SKM-1 (cell line): ENCODE measurements around the gene UNC5B.
"Not testable (repeated sequence)": the region's sequence is repeated elsewhere in the genome, so short reads cannot be mapped to it uniquely, and the experiment has no call there.

ENCODE experiments used
- DNase-seq: peaks from one replicate; lab custom pipeline; 2025; ENCODE audit not compliant: unreplicated experiment; lab: John Stamatoyannopoulos, UW

UNC5B gene

GRCh38 chr10:71295641-71296040, 83.3 kb downstream of the UNC5B start:
- no peak for DNase-seq

GRCh38 chr10:71296086-71296485, 83.7 kb downstream of the UNC5B start:
- no peak for DNase-seq

GRCh38 chr10:71296811-71297210, 84.4 kb downstream of the UNC5B start:
- DNase-seq, result not testable (repeated sequence)

- DNase-seq, result no peak
Measured at GRCh38 chr10:71297343-71297742, 85.0 kb downstream of the UNC5B start.

GRCh38 chr10:71299071-71299785, 86.9 kb downstream of the UNC5B start:
- no peak for DNase-seq

GRCh38 chr10:71300555-71301370, 88.4 kb downstream of the UNC5B start:
- DNase-seq, result no peak

GRCh38 chr10:71301371-71301916, 89.1 kb downstream of the UNC5B start:
- DNase-seq, result no peak

- DNase-seq, result no peak
Measured at GRCh38 chr10:71302451-71302850, 90.1 kb downstream of the UNC5B start.

GRCh38 chr10:71302874-71303568, 90.7 kb downstream of the UNC5B start:
- peak; percentile 75 for DNase-seq

- no peak for DNase-seq
Measured at GRCh38 chr10:71303569-71303907, 91.2 kb downstream of the UNC5B start.

GRCh38 chr10:71304914-71305313, 92.5 kb downstream of the UNC5B start:
- DNase-seq, result no peak

GRCh38 chr10:71306979-71307378, 94.6 kb downstream of the UNC5B start:
- no peak for DNase-seq

GRCh38 chr10:71307469-71308085, 95.2 kb downstream of the UNC5B start:
- DNase-seq, result no peak

- DNase-seq, result no peak
Measured at GRCh38 chr10:71308244-71308643, 95.9 kb downstream of the UNC5B start.

- no peak for DNase-seq
Measured at GRCh38 chr10:71308985-71309384, 96.6 kb downstream of the UNC5B start.

- no peak for DNase-seq
Measured at GRCh38 chr10:71309919-71310318, 97.5 kb downstream of the UNC5B start.

- DNase-seq, result no peak
Measured at GRCh38 chr10:71312220-71312619, 99.8 kb downstream of the UNC5B start.

GRCh38 chr10:71312811-71313789, 100.7 kb downstream of the UNC5B start:
- DNase-seq, result no peak

GRCh38 chr10:71314028-71314693, 101.8 kb downstream of the UNC5B start:
- peak; percentile 41 for DNase-seq
